Measurements from ENCODE around the gene RB1. TPM values are rescaled to one million over a fixed set of nuclear protein-coding genes. Genes with fewer than 3 reads are reported as not detected.

RB1 gene
- total and polyA plus RNA-seq, 9 of the 15 experiments (the other 6 are each of a cell fraction or from before 2014, with no cell fraction given): 5.0 to 23.8 (median 17.9) TPM

DNA sequence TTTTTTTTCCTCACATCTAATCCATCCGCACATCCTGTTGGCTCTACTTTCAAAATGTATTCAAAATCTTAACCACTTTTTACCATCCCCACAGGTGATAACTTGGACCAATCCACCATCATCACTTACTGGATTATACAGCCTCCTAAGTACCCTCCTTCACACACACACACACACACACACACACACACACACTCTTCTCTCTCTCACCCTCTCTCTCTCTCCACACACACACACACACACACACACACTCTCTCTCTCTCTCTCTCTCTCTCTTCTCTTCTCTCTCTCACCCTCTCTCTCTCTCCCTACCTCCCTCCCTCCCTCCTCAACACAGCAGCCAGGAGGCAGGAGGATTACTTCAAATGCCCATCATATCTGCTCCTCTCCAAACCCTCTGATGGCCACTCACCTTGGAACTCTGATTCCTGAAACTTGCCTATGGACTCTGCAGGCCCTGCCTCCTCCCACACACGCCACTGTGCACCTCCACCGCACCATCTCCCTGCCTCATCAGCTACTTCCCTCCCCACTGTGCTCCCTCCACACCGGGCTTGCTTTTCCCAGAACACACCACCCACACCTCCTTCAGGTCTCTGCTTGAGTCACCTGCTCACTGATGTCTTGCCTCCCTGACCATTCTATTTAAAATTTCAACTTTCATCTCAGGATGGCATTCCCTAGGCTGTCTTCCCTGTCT lies 189.7 kb downstream of the RB1 start (continued):
- TF ChIP-seq, protein P1, sequence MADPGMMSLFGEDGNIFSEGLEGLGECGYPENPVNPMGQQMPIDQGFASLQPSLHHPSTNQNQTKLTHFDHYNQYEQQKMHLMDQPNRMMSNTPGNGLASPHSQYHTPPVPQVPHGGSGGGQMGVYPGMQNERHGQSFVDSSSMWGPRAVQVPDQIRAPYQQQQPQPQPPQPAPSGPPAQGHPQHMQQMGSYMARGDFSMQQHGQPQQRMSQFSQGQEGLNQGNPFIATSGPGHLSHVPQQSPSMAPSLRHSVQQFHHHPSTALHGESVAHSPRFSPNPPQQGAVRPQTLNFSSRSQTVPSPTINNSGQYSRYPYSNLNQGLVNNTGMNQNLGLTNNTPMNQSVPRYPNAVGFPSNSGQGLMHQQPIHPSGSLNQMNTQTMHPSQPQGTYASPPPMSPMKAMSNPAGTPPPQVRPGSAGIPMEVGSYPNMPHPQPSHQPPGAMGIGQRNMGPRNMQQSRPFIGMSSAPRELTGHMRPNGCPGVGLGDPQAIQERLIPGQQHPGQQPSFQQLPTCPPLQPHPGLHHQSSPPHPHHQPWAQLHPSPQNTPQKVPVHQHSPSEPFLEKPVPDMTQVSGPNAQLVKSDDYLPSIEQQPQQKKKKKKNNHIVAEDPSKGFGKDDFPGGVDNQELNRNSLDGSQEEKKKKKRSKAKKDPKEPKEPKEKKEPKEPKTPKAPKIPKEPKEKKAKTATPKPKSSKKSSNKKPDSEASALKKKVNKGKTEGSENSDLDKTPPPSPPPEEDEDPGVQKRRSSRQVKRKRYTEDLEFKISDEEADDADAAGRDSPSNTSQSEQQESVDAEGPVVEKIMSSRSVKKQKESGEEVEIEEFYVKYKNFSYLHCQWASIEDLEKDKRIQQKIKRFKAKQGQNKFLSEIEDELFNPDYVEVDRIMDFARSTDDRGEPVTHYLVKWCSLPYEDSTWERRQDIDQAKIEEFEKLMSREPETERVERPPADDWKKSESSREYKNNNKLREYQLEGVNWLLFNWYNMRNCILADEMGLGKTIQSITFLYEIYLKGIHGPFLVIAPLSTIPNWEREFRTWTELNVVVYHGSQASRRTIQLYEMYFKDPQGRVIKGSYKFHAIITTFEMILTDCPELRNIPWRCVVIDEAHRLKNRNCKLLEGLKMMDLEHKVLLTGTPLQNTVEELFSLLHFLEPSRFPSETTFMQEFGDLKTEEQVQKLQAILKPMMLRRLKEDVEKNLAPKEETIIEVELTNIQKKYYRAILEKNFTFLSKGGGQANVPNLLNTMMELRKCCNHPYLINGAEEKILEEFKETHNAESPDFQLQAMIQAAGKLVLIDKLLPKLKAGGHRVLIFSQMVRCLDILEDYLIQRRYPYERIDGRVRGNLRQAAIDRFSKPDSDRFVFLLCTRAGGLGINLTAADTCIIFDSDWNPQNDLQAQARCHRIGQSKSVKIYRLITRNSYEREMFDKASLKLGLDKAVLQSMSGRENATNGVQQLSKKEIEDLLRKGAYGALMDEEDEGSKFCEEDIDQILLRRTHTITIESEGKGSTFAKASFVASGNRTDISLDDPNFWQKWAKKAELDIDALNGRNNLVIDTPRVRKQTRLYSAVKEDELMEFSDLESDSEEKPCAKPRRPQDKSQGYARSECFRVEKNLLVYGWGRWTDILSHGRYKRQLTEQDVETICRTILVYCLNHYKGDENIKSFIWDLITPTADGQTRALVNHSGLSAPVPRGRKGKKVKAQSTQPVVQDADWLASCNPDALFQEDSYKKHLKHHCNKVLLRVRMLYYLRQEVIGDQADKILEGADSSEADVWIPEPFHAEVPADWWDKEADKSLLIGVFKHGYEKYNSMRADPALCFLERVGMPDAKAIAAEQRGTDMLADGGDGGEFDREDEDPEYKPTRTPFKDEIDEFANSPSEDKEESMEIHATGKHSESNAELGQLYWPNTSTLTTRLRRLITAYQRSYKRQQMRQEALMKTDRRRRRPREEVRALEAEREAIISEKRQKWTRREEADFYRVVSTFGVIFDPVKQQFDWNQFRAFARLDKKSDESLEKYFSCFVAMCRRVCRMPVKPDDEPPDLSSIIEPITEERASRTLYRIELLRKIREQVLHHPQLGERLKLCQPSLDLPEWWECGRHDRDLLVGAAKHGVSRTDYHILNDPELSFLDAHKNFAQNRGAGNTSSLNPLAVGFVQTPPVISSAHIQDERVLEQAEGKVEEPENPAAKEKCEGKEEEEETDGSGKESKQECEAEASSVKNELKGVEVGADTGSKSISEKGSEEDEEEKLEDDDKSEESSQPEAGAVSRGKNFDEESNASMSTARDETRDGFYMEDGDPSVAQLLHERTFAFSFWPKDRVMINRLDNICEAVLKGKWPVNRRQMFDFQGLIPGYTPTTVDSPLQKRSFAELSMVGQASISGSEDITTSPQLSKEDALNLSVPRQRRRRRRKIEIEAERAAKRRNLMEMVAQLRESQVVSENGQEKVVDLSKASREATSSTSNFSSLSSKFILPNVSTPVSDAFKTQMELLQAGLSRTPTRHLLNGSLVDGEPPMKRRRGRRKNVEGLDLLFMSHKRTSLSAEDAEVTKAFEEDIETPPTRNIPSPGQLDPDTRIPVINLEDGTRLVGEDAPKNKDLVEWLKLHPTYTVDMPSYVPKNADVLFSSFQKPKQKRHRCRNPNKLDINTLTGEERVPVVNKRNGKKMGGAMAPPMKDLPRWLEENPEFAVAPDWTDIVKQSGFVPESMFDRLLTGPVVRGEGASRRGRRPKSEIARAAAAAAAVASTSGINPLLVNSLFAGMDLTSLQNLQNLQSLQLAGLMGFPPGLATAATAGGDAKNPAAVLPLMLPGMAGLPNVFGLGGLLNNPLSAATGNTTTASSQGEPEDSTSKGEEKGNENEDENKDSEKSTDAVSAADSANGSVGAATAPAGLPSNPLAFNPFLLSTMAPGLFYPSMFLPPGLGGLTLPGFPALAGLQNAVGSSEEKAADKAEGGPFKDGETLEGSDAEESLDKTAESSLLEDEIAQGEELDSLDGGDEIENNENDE (IDR thresholded peaks at IDR 0.05; ENCODE audit: low read depth, low read length): no peak
- peak; percentile 77; the same call in 1 of the 2 replicates for TF ChIP-seq THRB (CRISPR knock-in tag; conservative IDR thresholded peaks at IDR 0.05)
- TF ChIP-seq, protein P2, sequence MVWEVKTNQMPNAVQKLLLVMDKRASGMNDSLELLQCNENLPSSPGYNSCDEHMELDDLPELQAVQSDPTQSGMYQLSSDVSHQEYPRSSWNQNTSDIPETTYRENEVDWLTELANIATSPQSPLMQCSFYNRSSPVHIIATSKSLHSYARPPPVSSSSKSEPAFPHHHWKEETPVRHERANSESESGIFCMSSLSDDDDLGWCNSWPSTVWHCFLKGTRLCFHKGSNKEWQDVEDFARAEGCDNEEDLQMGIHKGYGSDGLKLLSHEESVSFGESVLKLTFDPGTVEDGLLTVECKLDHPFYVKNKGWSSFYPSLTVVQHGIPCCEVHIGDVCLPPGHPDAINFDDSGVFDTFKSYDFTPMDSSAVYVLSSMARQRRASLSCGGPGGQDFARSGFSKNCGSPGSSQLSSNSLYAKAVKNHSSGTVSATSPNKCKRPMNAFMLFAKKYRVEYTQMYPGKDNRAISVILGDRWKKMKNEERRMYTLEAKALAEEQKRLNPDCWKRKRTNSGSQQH (CRISPR knock-in tag; IDR thresholded peaks at IDR 0.05): 0 out of 2 replicates have a peak, but pooled peaks have one; percentile 40
- no peak for TF ChIP-seq MTA1 (IDR thresholded peaks at IDR 0.05; ENCODE audit: borderline replicate concordance)
- 0 out of 2 replicates have a peak, but pooled peaks have one; percentile 41 for TF ChIP-seq OTX1 (CRISPR knock-in tag; IDR thresholded peaks at IDR 0.05)
- TF ChIP-seq HNRNPL (IDR thresholded peaks at IDR 0.05; ENCODE audit: low read depth, low read length): no peak
- TF ChIP-seq, protein P3, sequence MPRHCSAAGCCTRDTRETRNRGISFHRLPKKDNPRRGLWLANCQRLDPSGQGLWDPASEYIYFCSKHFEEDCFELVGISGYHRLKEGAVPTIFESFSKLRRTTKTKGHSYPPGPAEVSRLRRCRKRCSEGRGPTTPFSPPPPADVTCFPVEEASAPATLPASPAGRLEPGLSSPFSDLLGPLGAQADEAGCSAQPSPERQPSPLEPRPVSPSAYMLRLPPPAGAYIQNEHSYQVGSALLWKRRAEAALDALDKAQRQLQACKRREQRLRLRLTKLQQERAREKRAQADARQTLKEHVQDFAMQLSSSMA (CRISPR knock-in tag; IDR thresholded peaks at IDR 0.05): no peak
- no peak for TF ChIP-seq SAP30 (IDR thresholded peaks at IDR 0.05; ENCODE audit: borderline replicate concordance, insufficient read depth, low read depth, low read length, poor library complexity, severe bottlenecking)
- no peak for TF ChIP-seq ZNF133 (CRISPR knock-in tag; IDR thresholded peaks at IDR 0.05)
- TF ChIP-seq BRF2 (IDR thresholded peaks at IDR 0.05; ENCODE audit: borderline replicate concordance, insufficient read depth, insufficient read length): no peak

Measured in K562 (cell line).